Measurements from ENCODE around the gene ATG13. TPM values are rescaled to one million over a fixed set of nuclear protein-coding genes. Genes with fewer than 3 reads are reported as not detected.

The ATG13 gene
- polyA plus RNA-seq, 1 donor (not counting 4 experiments of a cell fraction or from before 2014, with no cell fraction given), result 33.3 TPM

DNA sequence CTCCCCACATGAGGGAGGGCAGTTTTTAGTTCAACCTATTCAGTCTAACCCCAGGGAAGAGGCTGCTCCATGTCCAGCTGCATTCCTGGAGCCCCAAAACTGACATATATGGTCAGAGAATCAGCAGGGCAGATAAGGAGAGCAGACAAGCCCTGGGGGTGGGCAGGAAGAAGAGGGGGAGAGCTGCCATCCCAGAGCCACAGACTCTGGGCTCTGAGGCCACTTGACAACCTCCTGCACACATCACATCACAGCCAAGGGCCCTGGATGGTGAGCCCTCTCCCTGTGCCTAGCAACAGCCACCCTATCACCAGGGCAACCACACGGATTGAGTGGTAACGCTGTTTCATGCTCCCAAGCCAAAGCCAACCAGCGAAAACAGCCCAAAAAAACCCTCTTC lies 80.0 kb downstream of the ATG13 start:
- Histone ChIP-seq H3K36me3 (ENCODE audit: control insufficient read depth in 2 of 2, extremely low read depth in 1 of 2, insufficient read depth in 2 of 2, low read length in 2 of 2) (peaks cover 21 to 28% of the 10 kb centered on the region in 2 experiments), H3K9me3 (ENCODE audit: control insufficient read depth, low read depth, low read length) (no peaks in the 10 kb centered on the region), H3K79me2 (ENCODE audit: control insufficient read depth, insufficient read depth, low read length) (peaks cover 44% of the 10 kb centered on the region), H3K9ac (ENCODE audit: control insufficient read depth, extremely low read depth, insufficient read depth, low read length) (no peak overlapping the region), H2AFZ (ENCODE audit: control insufficient read depth, low read length) (no peak overlapping the region), H3K27ac (ENCODE audit: control insufficient read depth, insufficient read depth, low read length) (no peak overlapping the region), H3K27me3 (ENCODE audit: control insufficient read depth, extremely low read depth, insufficient read depth, low read length) (no peaks in the 10 kb centered on the region), H3K9me1 (ENCODE audit: control insufficient read depth, extremely low read depth, insufficient read depth, low read length) (no peaks in the 10 kb centered on the region), H4K20me1 (ENCODE audit: control insufficient read depth, extremely low read depth, insufficient read depth, low read length) (no peaks in the 10 kb centered on the region), H3K4me3 (ENCODE audit: control insufficient read depth in 2 of 3, extremely low read depth in 1 of 3, insufficient read depth in 2 of 3, low read depth in 1 of 3, low read length in 3 of 3) (no peak overlapping the region), H3K4me1 (ENCODE audit: control insufficient read depth, extremely low read depth, insufficient read depth, low read length) (peaks cover 13% of the 10 kb centered on the region), H3K4me2 (ENCODE audit: control insufficient read depth, extremely low read depth, insufficient read depth, low read depth, low read length) (no peak overlapping the region)
- DNase-seq (ENCODE audit: low read depth, low spot score) (no peak), FAIRE-seq (no peak)
- dilution Hi-C loops (cut with MboI; ENCODE audit: extremely low pct_ligation_motif_present, low sequenced_read_pairs), result no loop called here
- TF ChIP-seq EZH2 (IDR thresholded peaks at IDR 0.05; ENCODE audit: low read length), result no peak

DNA sequence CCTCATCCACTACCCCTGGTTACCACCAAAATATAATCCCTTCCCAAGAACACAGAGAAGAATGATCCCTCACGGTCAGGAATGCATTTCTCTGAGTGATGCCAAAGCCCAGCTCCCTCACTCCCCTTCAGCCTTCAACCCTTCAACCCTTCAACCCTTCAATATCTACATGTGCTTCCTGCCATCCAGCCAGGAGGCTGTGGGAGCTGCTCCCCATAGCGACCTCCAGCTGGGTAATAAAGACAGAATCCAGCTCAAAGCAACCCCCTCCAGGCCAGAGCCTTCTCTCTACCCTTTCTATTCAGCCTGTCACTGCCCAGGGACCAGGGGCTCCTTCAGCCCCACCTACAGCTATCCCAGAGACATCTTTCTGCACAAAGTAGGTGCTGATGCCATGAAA lies 80.4 kb downstream of the ATG13 start:
- TF ChIP-seq, protein P1, sequence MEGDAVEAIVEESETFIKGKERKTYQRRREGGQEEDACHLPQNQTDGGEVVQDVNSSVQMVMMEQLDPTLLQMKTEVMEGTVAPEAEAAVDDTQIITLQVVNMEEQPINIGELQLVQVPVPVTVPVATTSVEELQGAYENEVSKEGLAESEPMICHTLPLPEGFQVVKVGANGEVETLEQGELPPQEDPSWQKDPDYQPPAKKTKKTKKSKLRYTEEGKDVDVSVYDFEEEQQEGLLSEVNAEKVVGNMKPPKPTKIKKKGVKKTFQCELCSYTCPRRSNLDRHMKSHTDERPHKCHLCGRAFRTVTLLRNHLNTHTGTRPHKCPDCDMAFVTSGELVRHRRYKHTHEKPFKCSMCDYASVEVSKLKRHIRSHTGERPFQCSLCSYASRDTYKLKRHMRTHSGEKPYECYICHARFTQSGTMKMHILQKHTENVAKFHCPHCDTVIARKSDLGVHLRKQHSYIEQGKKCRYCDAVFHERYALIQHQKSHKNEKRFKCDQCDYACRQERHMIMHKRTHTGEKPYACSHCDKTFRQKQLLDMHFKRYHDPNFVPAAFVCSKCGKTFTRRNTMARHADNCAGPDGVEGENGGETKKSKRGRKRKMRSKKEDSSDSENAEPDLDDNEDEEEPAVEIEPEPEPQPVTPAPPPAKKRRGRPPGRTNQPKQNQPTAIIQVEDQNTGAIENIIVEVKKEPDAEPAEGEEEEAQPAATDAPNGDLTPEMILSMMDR (optimal IDR thresholded peaks at IDR 0.05 in 1 of 3, IDR thresholded peaks at IDR 0.05 in 1 of 3, conservative IDR thresholded peaks at IDR 0.05 in 1 of 3; ENCODE audit: extremely low read depth in 1 of 3, insufficient read depth in 2 of 3, low read length in 3 of 3), result no peak
- TF ChIP-seq EZH2 (IDR thresholded peaks at IDR 0.05; ENCODE audit: low read length), result no peak
- H2AFZ ChIP-seq (ENCODE audit: control insufficient read depth, low read length), result no peak overlapping the region
- no peaks in the 10 kb centered on the region for H3K9me1 ChIP-seq (ENCODE audit: control insufficient read depth, extremely low read depth, insufficient read depth, low read length)
- no peaks in the 10 kb centered on the region for H4K20me1 ChIP-seq (ENCODE audit: control insufficient read depth, extremely low read depth, insufficient read depth, low read length)
- DNase-seq (ENCODE audit: low read depth, low spot score) (no peak), FAIRE-seq (no peak)
- dilution Hi-C loops (cut with MboI; ENCODE audit: extremely low pct_ligation_motif_present, low sequenced_read_pairs), result no loop called here
- peaks cover 13% of the 10 kb centered on the region for H3K4me1 ChIP-seq (ENCODE audit: control insufficient read depth, extremely low read depth, insufficient read depth, low read length)
- H3K4me3 ChIP-seq (ENCODE audit: control insufficient read depth in 2 of 3, extremely low read depth in 1 of 3, insufficient read depth in 2 of 3, low read depth in 1 of 3, low read length in 3 of 3), result no peak overlapping the region
- H3K27ac ChIP-seq (ENCODE audit: control insufficient read depth, insufficient read depth, low read length), result no peak overlapping the region
- peaks cover 23 to 30% of the 10 kb centered on the region in 2 experiments for H3K36me3 ChIP-seq (ENCODE audit: control insufficient read depth in 2 of 2, extremely low read depth in 1 of 2, insufficient read depth in 2 of 2, low read length in 2 of 2)
- H3K4me2 ChIP-seq (ENCODE audit: control insufficient read depth, extremely low read depth, insufficient read depth, low read depth, low read length), result no peak overlapping the region
- peaks cover 49% of the 10 kb centered on the region for H3K79me2 ChIP-seq (ENCODE audit: control insufficient read depth, insufficient read depth, low read length)
- no peaks in the 10 kb centered on the region for H3K27me3 ChIP-seq (ENCODE audit: control insufficient read depth, extremely low read depth, insufficient read depth, low read length)
- H3K9me3 ChIP-seq (ENCODE audit: control insufficient read depth, low read depth, low read length), result no peaks in the 10 kb centered on the region
- no peak overlapping the region for H3K9ac ChIP-seq (ENCODE audit: control insufficient read depth, extremely low read depth, insufficient read depth, low read length)

DNA sequence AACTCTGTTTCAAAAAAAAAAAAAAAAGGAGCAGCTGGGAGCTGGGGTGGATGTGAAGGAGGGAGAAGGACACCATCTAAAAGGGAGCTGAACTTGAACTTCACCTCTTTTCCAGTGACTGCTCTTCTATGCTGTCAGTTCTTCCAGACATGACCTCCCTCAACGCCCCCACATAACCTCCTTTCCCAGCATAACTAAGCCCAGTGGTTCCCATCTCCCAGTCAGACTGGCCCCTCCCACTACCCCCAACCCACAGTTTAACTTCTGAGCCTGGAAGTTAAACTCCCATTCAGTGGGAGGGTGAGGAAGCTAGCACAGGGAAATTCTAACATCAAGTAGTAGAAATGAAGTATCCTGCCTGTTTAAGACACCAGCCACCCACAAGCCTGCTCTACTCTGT lies 81.2 kb downstream of the ATG13 start:
- no peak overlapping the region for H3K27ac ChIP-seq (ENCODE audit: control insufficient read depth, insufficient read depth, low read length)
- H3K9me1 ChIP-seq (ENCODE audit: control insufficient read depth, extremely low read depth, insufficient read depth, low read length), result no peaks in the 10 kb centered on the region
- peaks cover 30 to 35% of the 10 kb centered on the region in 2 experiments for H3K36me3 ChIP-seq (ENCODE audit: control insufficient read depth in 2 of 2, extremely low read depth in 1 of 2, insufficient read depth in 2 of 2, low read length in 2 of 2)
- H3K4me3 ChIP-seq (ENCODE audit: control insufficient read depth in 2 of 3, extremely low read depth in 1 of 3, insufficient read depth in 2 of 3, low read depth in 1 of 3, low read length in 3 of 3), result no peak overlapping the region
- dilution Hi-C loops (cut with MboI; ENCODE audit: extremely low pct_ligation_motif_present, low sequenced_read_pairs), result no loop called here
- no peak for FAIRE-seq
- no peak overlapping the region for H3K9ac ChIP-seq (ENCODE audit: control insufficient read depth, extremely low read depth, insufficient read depth, low read length)
- no peaks in the 10 kb centered on the region for H4K20me1 ChIP-seq (ENCODE audit: control insufficient read depth, extremely low read depth, insufficient read depth, low read length)
- TF ChIP-seq, protein P1 (optimal IDR thresholded peaks at IDR 0.05 in 1 of 3, IDR thresholded peaks at IDR 0.05 in 1 of 3, conservative IDR thresholded peaks at IDR 0.05 in 1 of 3; ENCODE audit: extremely low read depth in 1 of 3, insufficient read depth in 2 of 3, low read length in 3 of 3), result no peak
- TF ChIP-seq EZH2 (IDR thresholded peaks at IDR 0.05; ENCODE audit: low read length), result no peak
- peaks cover 54% of the 10 kb centered on the region for H3K79me2 ChIP-seq (ENCODE audit: control insufficient read depth, insufficient read depth, low read length)
- H2AFZ ChIP-seq (ENCODE audit: control insufficient read depth, low read length), result no peak overlapping the region
- peak overlapping the region; percentile 20 for H3K4me2 ChIP-seq (ENCODE audit: control insufficient read depth, extremely low read depth, insufficient read depth, low read depth, low read length)
- no peaks in the 10 kb centered on the region for H3K9me3 ChIP-seq (ENCODE audit: control insufficient read depth, low read depth, low read length)
- H3K4me1 ChIP-seq (ENCODE audit: control insufficient read depth, extremely low read depth, insufficient read depth, low read length), result peaks cover 13% of the 10 kb centered on the region
- no peak for DNase-seq (ENCODE audit: low read depth, low spot score)
- H3K27me3 ChIP-seq (ENCODE audit: control insufficient read depth, extremely low read depth, insufficient read depth, low read length), result no peaks in the 10 kb centered on the region

Measured in keratinocyte (primary cell).